ENCODE results near the gene TSPAN1.

The TSPAN1 gene

DNA sequence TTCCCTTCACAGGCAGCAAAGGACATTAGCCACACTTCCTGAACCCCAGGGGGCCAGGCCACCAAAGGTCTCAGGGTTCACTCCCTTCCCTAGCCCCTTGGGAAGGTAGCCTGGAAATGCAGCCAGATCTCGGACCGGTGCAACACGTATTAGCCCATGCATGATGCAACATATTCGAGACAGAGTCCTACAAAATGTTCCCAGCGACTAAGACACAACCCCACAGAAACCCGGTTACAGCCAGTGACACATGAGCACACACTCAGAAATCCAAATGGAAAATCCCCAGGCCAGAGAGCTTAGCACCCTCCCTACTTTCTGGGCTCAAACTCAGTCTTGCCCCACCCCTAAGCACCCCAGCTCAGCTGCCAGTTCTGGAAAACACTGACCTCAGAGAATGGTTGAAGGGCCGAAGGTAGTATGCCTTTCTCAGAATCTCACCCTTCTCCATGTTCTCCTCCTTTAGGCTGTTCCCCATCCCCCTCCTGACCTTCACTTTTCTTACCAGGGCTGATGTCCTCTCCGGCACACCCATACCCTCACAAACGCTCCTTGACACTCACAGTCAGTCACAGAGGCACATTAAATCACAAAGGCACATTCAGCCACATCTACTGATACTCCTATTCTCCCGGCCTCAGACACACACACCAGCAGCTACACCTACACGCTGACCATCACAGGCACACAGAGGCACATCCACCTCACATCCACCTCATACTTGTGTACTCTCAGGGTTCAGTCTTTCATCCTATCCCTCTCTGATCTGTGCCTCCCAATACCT lies at the start of gene TSPAN1:
TSPAN1 (plus strand) TSS at position 640 of the 784 bp plus-strand sequence. CDS start 6,021 bp downstream, outside the sequence.
- no peak for DNase-seq (ENCODE audit: low read depth in 1 of 2, low spot score in 1 of 2)

DNA sequence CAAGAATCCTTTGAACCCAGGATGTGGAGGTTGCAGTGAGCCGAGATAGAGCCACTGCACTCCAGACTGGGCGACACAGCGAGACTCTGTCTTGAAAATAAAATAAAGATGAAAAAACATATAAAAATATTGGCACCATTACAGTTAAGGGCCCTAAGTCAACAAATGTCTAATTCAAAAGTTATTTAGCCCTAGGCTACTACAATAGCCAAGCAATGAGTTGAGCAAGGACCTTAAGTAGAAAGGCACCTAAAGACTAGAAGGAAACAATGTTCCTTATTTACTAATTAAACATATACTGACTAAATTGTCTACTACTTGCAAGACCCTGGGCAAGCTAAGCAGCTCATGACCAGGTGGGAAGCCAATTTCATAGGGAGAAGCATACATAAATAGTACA lies 46.5 kb upstream of the TSPAN1 start:
- DNase-seq (ENCODE audit: low read depth in 1 of 2, low spot score in 1 of 2) = no peak

DNA sequence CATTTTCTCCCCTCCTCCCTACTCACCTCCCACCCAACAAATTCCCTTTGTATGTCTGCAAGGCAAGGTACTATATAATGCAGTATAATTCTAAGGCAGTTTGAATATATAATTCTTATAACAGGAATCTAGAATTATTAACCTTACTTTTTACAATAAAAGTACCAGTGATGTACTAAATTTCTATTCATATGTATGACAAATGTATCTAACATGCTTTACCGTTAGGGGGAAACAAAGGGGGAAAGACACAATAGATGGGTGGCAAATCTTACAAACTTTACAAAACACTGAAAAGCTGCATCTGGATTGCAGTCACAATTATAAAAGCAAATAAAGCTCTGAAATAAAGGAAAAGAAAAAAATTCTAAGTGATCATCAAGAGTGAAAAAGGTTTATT lies 44.8 kb upstream of the TSPAN1 start:
- DNase-seq (ENCODE audit: low read depth in 1 of 2, low spot score in 1 of 2) = no peak

DNA sequence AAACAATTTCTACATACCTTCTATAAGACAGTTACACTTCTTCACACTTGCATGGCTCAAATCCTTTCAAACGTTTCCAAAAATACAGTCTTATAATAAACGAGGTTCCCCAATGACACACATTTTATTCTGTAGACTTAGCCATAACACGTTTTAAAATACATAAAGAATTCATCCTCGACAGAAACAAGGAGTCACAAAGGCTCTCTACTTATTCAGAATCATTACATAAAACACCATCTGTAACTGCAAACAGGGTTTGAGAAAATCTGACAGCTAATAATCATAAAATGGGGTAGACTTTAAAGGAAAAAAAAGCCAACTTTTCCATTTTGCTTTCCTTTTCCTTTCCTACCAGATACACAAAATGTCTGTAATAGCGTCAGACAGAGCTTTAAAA lies 44.3 kb upstream of the TSPAN1 start:
- no peak for DNase-seq (ENCODE audit: low read depth in 1 of 2, low spot score in 1 of 2)

DNA sequence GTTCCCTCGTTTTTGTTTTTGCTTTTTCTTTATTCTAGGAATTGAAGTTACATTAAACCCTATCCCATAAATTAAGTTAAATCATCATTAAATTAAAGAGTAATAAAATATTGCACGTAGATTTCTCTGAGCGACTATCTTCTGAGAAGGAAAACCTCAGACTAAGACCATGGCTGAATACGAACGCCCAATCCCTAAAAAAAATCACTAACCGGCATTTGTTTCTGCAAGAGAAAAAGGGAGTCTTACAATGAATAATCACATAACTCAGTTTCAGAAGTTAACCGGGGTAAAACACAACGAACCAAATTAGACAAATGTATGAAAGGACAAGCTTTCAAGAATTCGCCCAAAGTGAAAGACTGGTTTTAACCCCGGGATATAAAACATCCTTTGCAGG lies 43.8 kb upstream of the TSPAN1 start:
- no peak for DNase-seq (ENCODE audit: low read depth in 1 of 2, low spot score in 1 of 2)

- DNase-seq (ENCODE audit: low read depth in 1 of 2, low spot score in 1 of 2) = no peak
These were observed 43.0 kb upstream of the TSPAN1 start for GRCh38 chr1:46131712-46132528.

DNA sequence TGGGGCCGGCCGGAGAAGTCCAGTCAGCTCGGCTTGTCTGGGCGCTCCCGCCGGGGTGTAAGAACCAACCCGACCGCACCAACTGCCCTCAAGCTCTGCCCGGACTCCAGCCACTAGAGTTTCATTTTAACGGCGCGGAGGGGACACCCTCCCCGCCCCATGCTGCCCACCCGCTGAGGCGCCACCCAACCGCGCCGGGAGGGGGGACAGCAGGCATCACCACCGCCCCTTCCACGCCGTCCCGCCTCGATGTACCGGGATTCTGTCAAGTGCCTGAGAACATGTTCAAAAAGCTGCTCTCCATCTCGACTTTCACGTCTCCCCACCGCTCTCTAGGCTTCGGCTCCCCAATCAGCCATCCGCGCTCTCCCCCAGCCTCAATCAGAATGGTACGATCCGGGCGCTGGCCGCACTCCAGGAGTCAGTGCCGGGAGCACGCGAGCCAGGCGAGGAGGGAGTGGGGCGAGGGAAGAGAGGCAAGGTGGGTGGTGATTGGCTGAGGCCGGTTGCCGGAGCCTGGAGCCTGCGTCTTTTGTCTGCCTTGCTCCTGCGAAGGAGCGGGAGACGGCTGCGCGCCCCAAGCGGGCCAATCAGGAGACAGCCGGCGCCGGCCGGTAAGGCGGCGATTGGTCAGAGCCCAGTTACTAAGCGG lies 42.2 kb upstream of the TSPAN1 start, which contains the start of gene PIK3R3:
PIK3R3 (minus strand) TSS at position 101 of the 652 bp plus-strand sequence. CDS start 677 bp downstream, outside the sequence.
- peak; percentile 73 to 77 for DNase-seq (ENCODE audit: low read depth in 1 of 2, low spot score in 1 of 2)

GRCh38 chr1:46133181-46133658 lies 41.7 kb upstream of the TSPAN1 start:
- no peak for DNase-seq (ENCODE audit: low read depth in 1 of 2, low spot score in 1 of 2)

DNA sequence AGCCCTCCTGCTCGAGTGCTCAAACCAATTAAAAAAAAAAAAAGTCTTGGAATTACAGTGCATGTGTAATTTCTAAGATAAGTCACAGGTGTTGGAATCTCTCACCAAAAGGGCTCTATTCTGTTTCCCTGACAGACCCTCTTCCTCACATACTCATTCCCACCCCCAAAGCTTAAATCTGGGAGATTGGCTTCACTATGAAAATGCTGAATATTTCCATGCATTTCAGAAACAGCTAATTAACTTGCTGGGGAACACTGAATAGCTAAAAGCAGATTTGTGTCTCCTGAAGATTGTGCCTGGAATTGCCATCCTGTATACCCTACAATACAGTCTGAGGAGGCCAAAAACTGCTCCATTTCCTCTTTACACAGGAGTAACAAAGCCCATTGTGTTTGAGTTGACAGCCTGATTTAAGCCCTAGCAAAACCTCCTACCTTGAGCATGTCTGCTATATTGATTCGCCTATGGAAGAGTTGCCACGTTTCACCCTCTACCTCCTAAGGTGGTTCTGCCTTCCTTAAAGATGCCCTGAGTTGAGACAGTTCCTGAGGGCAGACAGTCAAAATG lies 41.0 kb upstream of the TSPAN1 start:
- no peak for DNase-seq (ENCODE audit: low read depth in 1 of 2, low spot score in 1 of 2)

GRCh38 chr1:46134660-46135331 lies 40.1 kb upstream of the TSPAN1 start:
- no peak for DNase-seq (ENCODE audit: low read depth in 1 of 2, low spot score in 1 of 2)

GRCh38 chr1:46136711-46137110 lies 38.2 kb upstream of the TSPAN1 start:
- no peak for DNase-seq (ENCODE audit: low read depth in 1 of 2, low spot score in 1 of 2)

GRCh38 chr1:46137916-46138315 lies 37.0 kb upstream of the TSPAN1 start:
- no peak for DNase-seq (ENCODE audit: low read depth in 1 of 2, low spot score in 1 of 2)

DNA sequence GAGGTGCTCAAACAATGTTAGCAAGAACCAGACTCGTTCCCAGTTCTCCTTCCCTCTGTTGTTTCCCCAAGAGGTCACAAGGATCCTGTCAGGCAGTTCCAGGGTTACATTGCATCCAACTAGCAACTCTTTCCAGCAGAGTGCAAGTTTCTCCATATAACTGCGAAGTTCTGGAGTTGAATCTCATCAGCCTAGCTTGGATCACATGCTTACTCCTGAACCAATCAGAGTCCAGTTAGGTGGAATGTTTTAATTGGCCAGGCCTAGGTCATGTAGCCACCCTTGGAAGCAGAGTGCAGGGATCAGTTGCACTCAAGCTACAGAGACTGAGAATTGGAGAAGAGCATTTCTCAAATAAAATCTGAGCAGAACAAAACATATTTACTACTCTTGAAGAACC lies 26.6 kb upstream of the TSPAN1 start:
- no peak for DNase-seq (ENCODE audit: low read depth in 1 of 2, low spot score in 1 of 2)

DNA sequence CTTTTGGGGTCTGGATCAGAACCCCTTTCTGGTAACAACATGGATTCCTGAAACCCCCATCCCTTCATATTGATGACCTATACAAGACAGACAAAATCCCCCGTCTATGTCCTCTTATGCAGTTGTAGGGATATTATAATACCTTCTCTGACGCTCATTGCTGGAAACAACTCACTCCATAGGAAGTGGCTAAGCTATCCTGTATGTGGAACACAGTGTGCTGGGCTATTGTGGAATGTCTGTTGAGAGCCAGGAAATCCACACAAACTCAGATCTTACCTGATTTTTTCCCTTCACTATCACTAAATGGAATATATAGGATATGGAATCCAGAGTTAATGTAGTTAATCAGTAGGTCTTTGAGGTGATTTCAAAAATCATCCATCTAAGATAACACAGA lies 24.8 kb upstream of the TSPAN1 start:
- no peak for DNase-seq (ENCODE audit: low read depth in 1 of 2, low spot score in 1 of 2)

DNA sequence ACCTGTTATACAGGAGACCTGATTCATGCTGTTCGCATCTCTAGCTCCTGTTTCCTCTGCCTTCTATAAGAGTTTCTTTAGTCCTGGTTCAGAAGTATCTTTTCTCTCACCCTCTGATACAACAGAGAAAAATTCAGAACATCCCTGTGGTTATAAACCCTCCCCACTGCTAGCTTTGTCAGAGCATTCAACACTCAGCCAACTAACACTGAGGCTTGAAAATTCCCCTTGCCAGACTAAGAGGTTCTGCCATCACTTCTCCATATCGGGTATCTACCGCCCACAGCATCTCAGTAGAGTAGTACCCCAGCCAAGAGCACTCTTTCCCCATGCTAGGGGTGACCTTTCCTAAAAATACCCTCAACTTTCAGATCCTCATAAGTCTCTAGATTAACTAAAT lies 22.9 kb upstream of the TSPAN1 start:
- no peak for DNase-seq (ENCODE audit: low read depth in 1 of 2, low spot score in 1 of 2)

GRCh38 chr1:46153228-46153627 lies 21.7 kb upstream of the TSPAN1 start:
- DNase-seq (ENCODE audit: low read depth in 1 of 2, low spot score in 1 of 2) = no peak

GRCh38 chr1:46153732-46154131 lies 21.2 kb upstream of the TSPAN1 start:
- no peak for DNase-seq (ENCODE audit: low read depth in 1 of 2, low spot score in 1 of 2)

- DNase-seq (ENCODE audit: low read depth in 1 of 2, low spot score in 1 of 2) = no peak
These were observed 17.0 kb upstream of the TSPAN1 start for GRCh38 chr1:46157916-46158311.

DNA sequence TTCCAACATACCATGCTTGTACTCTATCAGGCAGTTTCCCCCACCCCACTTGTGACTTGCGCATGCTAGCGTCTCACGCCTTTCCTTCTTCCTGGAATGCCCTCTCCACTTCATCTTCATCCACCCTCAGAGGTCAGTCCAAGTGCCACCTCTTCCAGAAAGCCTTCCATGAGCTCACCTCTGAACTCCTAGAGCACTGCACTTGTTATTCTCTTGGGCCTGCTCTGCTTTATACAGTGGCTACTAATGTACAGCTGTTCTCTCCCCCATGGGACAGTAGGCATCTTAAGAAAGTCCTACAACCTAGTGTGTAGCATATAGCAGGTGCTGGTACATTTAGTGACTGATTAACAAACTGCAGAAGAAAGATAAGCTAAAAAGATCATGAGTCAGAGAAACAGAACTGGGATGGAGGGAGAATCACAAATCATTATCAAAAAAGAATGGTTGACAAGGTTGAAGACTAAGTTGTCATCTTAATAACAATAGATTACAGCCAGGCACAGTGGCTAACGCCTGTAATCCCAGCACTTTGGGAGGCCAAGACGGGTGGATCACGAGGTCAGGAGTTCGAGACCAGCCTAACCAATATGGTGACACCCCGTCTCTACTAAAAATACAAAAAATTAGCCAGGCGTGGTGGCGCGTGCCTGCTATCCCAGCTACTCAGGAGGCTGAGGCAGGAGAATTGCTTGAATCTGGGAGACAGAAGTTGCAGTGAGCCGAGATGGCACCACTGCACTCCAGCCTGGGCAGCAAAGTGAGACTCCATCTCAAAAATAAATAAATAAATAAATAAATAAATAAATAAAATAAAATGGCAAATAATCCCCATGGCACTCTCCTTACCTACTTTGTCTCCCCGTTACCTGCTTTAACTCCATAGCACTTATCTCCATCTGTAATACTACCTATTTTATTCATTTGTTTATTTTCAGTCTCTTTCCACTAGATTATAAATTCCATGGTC lies 16.3 kb upstream of the TSPAN1 start:
- no peak for DNase-seq (ENCODE audit: low read depth in 1 of 2, low spot score in 1 of 2)

- DNase-seq (ENCODE audit: low read depth in 1 of 2, low spot score in 1 of 2) = no peak
These were observed 15.4 kb upstream of the TSPAN1 start for GRCh38 chr1:46159516-46159915.

Data from activated T-helper 1 cell treated with anti-CD3 and anti-CD28 coated beads, Interleukin-2, amount 50 U/mL, for 16 hours (primary cell).